HCT116 (cell line): ENCODE measurements around the gene WDR37.
"Not testable (repeated sequence)": the region's sequence is repeated elsewhere in the genome, so short reads cannot be mapped to it uniquely, and the experiment has no call there.

ENCODE experiments used
- CEBPB ChIP-seq: IDR thresholded peaks from 2 replicates; pipeline ENCODE4 v1.6.1; 2012; ENCODE audit warnings: low read depth
- ELF1 ChIP-seq: IDR thresholded peaks from 2 replicates; pipeline ENCODE4 v1.6.1; 2012; ENCODE audit warnings: low read depth, borderline replicate concordance
- EZH2 ChIP-seq: fragments of 200-600 bp; sonication (generic); IDR thresholded peaks from 2 replicates; pipeline ENCODE4 v1.6.1; 2017; ENCODE audit warnings: antibody characterized with exemption, mixed run types
- EZH2phosphoT487 ChIP-seq: fragments of 200-600 bp; IDR thresholded peaks from 2 replicates; pipeline ENCODE4 v1.6.1; 2018; ENCODE audit warnings: antibody characterized with exemption, borderline replicate concordance
- POLR2A ChIP-seq: IDR thresholded peaks from 2 replicates; pipeline ENCODE4 v1.7.0; 2011; ENCODE audit warnings: borderline replicate concordance; ENCODE audit not compliant: insufficient read depth, insufficient read length; ENCODE audit errors: extremely low read depth
- POLR2AphosphoS5 ChIP-seq: IDR thresholded peaks from 2 replicates; pipeline ENCODE4 v1.6.1; 2011; ENCODE audit warnings: mild to moderate bottlenecking, low read depth, low read length, moderate library complexity
- SIN3A ChIP-seq: IDR thresholded peaks from 2 replicates; pipeline ENCODE4 v1.6.1; 2012; ENCODE audit warnings: low read depth
- SRF ChIP-seq: IDR thresholded peaks from 2 replicates; pipeline ENCODE4 v1.6.1; 2012; ENCODE audit warnings: low read depth
- TCF7L2 ChIP-seq: IDR thresholded peaks from 2 replicates; pipeline ENCODE4 v1.7.0; 2011; ENCODE audit warnings: borderline replicate concordance, inconsistent platforms; ENCODE audit not compliant: insufficient read depth, insufficient read length; ENCODE audit errors: extremely low read depth
- ZNF274 ChIP-seq: fragments of 200-500 bp; sonication (Bioruptor generic); IDR thresholded peaks from 2 replicates; pipeline ENCODE4 v1.6.1; 2014; ENCODE audit warnings: mild to moderate bottlenecking, low read depth, low read length, inconsistent platforms
- TF ChIP-seq, protein P1 (sequence below), 3 experiments: fragments of 200-600 bp in 1 of 3; sonication (generic) in 1 of 3; IDR thresholded peaks in 2 of 3; conservative IDR thresholded peaks in 1 of 3; 2 replicates each; pipeline ENCODE4 v1.5.1; 2012 to 2017; ENCODE audit warnings: low read depth in 2 of 3, low read length in 2 of 3, antibody characterized with exemption in 1 of 3, borderline replicate concordance in 1 of 3, control low read depth in 1 of 3, mild to moderate bottlenecking in 1 of 3, mixed read lengths in 1 of 3, mixed run types in 1 of 3, moderate library complexity in 1 of 3; ENCODE audit not compliant: insufficient read depth in 1 of 3

DNA sequence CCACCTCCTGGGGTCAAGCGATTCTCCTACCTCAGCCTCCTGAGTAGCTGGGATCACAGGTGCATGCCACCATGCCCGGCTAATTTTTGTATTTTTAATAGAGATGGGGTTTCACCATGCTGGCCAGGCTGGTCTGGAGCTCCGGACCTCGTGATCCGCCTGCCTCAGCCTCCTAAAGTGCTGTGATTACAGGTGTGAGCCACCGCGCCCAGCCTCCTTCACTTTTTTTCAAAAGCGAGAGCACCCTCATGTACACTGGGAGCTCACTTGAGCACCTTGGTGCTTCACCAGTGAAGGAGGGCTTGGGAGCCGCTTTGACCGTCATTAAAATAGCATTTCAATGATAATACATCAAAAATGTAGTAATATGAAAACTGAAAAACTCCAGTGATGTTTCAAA, 102.4 kb downstream of the WDR37 start:
- TF ChIP-seq ZNF274, EZH2phosphoT487, EZH2, POLR2AphosphoS5, ELF1, SIN3A, POLR2A, TCF7L2, CEBPB, SRF: not testable (repeated sequence)
- TF ChIP-seq, protein P1, sequence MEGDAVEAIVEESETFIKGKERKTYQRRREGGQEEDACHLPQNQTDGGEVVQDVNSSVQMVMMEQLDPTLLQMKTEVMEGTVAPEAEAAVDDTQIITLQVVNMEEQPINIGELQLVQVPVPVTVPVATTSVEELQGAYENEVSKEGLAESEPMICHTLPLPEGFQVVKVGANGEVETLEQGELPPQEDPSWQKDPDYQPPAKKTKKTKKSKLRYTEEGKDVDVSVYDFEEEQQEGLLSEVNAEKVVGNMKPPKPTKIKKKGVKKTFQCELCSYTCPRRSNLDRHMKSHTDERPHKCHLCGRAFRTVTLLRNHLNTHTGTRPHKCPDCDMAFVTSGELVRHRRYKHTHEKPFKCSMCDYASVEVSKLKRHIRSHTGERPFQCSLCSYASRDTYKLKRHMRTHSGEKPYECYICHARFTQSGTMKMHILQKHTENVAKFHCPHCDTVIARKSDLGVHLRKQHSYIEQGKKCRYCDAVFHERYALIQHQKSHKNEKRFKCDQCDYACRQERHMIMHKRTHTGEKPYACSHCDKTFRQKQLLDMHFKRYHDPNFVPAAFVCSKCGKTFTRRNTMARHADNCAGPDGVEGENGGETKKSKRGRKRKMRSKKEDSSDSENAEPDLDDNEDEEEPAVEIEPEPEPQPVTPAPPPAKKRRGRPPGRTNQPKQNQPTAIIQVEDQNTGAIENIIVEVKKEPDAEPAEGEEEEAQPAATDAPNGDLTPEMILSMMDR (IDR thresholded peaks at IDR 0.05 in 2 of 3, conservative IDR thresholded peaks at IDR 0.05 in 1 of 3; ENCODE audit: borderline replicate concordance in 1 of 3, insufficient read depth in 1 of 3, low read depth in 2 of 3, low read length in 2 of 3), result not testable (repeated sequence)
